HCT116 (cell line): Measurements from ENCODE around the gene ICA1. TPM values are rescaled to one million over a fixed set of nuclear protein-coding genes. Genes with fewer than 3 reads are reported as not detected.

ENCODE experiments used
- ATAC-seq: fragments of 200-7000 bp; cut with Tn5 transposase; 2 replicates; pipeline ENCODE4 v1.9.1; 2020; ENCODE audit warnings: mild to moderate bottlenecking, moderate library complexity
- BruUV-seq: library from RNA; stranded (reverse); fragments of 400-500 nt; replicated peaks from 2 replicates; lab custom pipeline; 2021; lab: Mats Ljungman, UMichigan
- CTCF ChIA-PET: fragments of 300-600 bp; sonication (Branson Sonifier 250); formaldehyde crosslinking; loops from one replicate; lab custom pipeline; 2021; ENCODE audit warnings: antibody characterized with exemption; lab: Charles Lee
- POLR2A ChIA-PET: fragments of 300-600, 350-600 bp; sonication (Branson Sonifier 250); formaldehyde crosslinking; loops from one replicate; lab custom pipeline; 2021; ENCODE audit warnings: antibody characterized with exemption; lab: Charles Lee
- RAD21 ChIA-PET, 2 experiments: fragments of 300-600 bp; sonication (Branson Sonifier 250); formaldehyde crosslinking; loops; one replicate each; lab custom pipeline; 2023; ENCODE audit warnings: low total read pairs in 2 of 2; ENCODE audit not compliant: uncharacterized antibody in 2 of 2, unreplicated experiment in 2 of 2, low non-redundant PET in 1 of 2; lab: Charles Lee
- DNase-seq: peaks from one replicate; pipeline ENCODE4 v3.0.0-alpha.2; 2010; ENCODE audit warnings: low read depth, low spot score
- H2AFZ ChIP-seq: fragments of 200-600 bp; shearing (Covaris generic), sonication (generic); 2 replicates; pipeline ENCODE4 v1.6.1; 2017; ENCODE audit warnings: low read depth, mixed run types, mixed read lengths, antibody characterized with exemption, low read length; ENCODE audit not compliant: poor library complexity, severe bottlenecking
- H3K27ac ChIP-seq: 2 replicates; pipeline ENCODE4 v1.5.1; 2012; ENCODE audit warnings: low read depth, low read length
- H3K27me3 ChIP-seq: fragments of 200-600 bp; sonication (generic); 2 replicates; pipeline ENCODE4 v1.6.1; 2016; ENCODE audit warnings: mixed run types, low read length, mixed read lengths; ENCODE audit not compliant: insufficient read depth
- H3K36me3 ChIP-seq, 2 experiments: fragments of 200-500 bp in 1 of 2; fragments of 200-600 bp in 1 of 2; sonication (Bioruptor generic) in 1 of 2; sonication (generic) in 1 of 2; 2 replicates each; pipeline versions ENCODE4 v1.5.1 to v1.6.1; 2014 to 2016; ENCODE audit warnings: low read length in 2 of 2, inconsistent platforms in 1 of 2, mixed read lengths in 1 of 2, mixed run types in 1 of 2; ENCODE audit not compliant: insufficient read depth in 2 of 2, control insufficient read depth in 1 of 2
- H3K4me1 ChIP-seq, 2 experiments: fragments of 200-600 bp in 1 of 2; sonication (generic) in 1 of 2; 2 replicates each; pipeline versions ENCODE4 v1.5.1 to v1.6.1; 2012 to 2017; ENCODE audit warnings: low read length in 2 of 2, inconsistent platforms in 1 of 2, mild to moderate bottlenecking in 1 of 2, mixed read lengths in 1 of 2, mixed run types in 1 of 2, moderate library complexity in 1 of 2; ENCODE audit not compliant: insufficient read depth in 2 of 2, control insufficient read depth in 1 of 2
- H3K4me2 ChIP-seq: fragments of 200-600 bp; sonication (generic); 2 replicates; pipeline ENCODE4 v1.6.1; 2017; ENCODE audit warnings: mixed run types, low read length, mixed read lengths
- H3K4me3 ChIP-seq, 2 experiments: fragments of 200-600 bp in 1 of 2; sonication (generic) in 1 of 2; replicated peaks in 1 of 2; 2 replicates each; pipeline ENCODE4 v1.5.1; 2011 to 2016; ENCODE audit warnings: low read length in 2 of 2, control low read depth in 1 of 2, low read depth in 1 of 2, mild to moderate bottlenecking in 1 of 2, mixed read lengths in 1 of 2, mixed run types in 1 of 2
- H3K79me2 ChIP-seq: fragments of 200-600 bp; sonication (generic); 2 replicates; pipeline ENCODE4 v1.6.1; 2017; ENCODE audit warnings: mild to moderate bottlenecking, mixed run types, low read length, moderate library complexity, mixed read lengths; ENCODE audit not compliant: insufficient read depth
- H3K9ac ChIP-seq: fragments of 200-600 bp; sonication (generic); 2 replicates; pipeline ENCODE4 v1.6.1; 2016; ENCODE audit warnings: low read length, mixed read lengths
- H3K9me2 ChIP-seq: fragments of 200-600 bp; sonication (generic), shearing (Covaris generic); 2 replicates; pipeline ENCODE4 v1.6.1; 2017; ENCODE audit warnings: mixed run types, mild to moderate bottlenecking, moderate library complexity; ENCODE audit not compliant: insufficient read depth
- H3K9me3 ChIP-seq, 2 experiments: fragments of 200-500 bp in 1 of 2; fragments of 200-600 bp in 1 of 2; sonication (Bioruptor generic) in 1 of 2; sonication (generic) in 1 of 2; 2 replicates each; pipeline ENCODE4 v1.6.1; 2014 to 2017; ENCODE audit warnings: low read length in 2 of 2, mixed read lengths in 2 of 2, inconsistent platforms in 1 of 2, low read depth in 1 of 2, mild to moderate bottlenecking in 1 of 2, mixed run types in 1 of 2, moderate library complexity in 1 of 2; ENCODE audit not compliant: control insufficient read depth in 1 of 2, insufficient read depth in 1 of 2
- H4K20me1 ChIP-seq: fragments of 200-600 bp; sonication (generic), shearing (Covaris generic); 2 replicates; pipeline ENCODE4 v1.6.1; 2017; ENCODE audit warnings: mixed run types, mild to moderate bottlenecking, moderate library complexity; ENCODE audit not compliant: insufficient read depth
- ATF3 ChIP-seq: IDR thresholded peaks from 2 replicates; pipeline ENCODE4 v1.6.1; 2012
- CBX3 ChIP-seq: IDR thresholded peaks from 2 replicates; pipeline ENCODE4 v1.6.1; 2012; ENCODE audit warnings: low read depth
- CEBPB ChIP-seq: IDR thresholded peaks from 2 replicates; pipeline ENCODE4 v1.6.1; 2012; ENCODE audit warnings: low read depth
- CTCF ChIP-seq, 3 experiments: fragments of 200-600 bp in 1 of 3; sonication (generic) in 1 of 3; IDR thresholded peaks in 2 of 3; conservative IDR thresholded peaks in 1 of 3; 2 replicates each; pipeline ENCODE4 v1.5.1; 2012 to 2017; ENCODE audit warnings: low read depth in 2 of 3, low read length in 2 of 3, antibody characterized with exemption in 1 of 3, borderline replicate concordance in 1 of 3, control low read depth in 1 of 3, mild to moderate bottlenecking in 1 of 3, mixed read lengths in 1 of 3, mixed run types in 1 of 3, moderate library complexity in 1 of 3; ENCODE audit not compliant: insufficient read depth in 1 of 3
- EGR1 ChIP-seq: IDR thresholded peaks from 2 replicates; pipeline ENCODE4 v1.6.1; 2012; ENCODE audit warnings: low read depth
- ELF1 ChIP-seq: IDR thresholded peaks from 2 replicates; pipeline ENCODE4 v1.6.1; 2012; ENCODE audit warnings: low read depth, borderline replicate concordance
- EZH2phosphoT487 ChIP-seq: fragments of 200-600 bp; IDR thresholded peaks from 2 replicates; pipeline ENCODE4 v1.6.1; 2018; ENCODE audit warnings: antibody characterized with exemption, borderline replicate concordance
- FOSL1 ChIP-seq: IDR thresholded peaks from 2 replicates; pipeline ENCODE4 v1.6.1; 2012; ENCODE audit warnings: low read depth
- JUND ChIP-seq: IDR thresholded peaks from 2 replicates; pipeline ENCODE4 v1.6.1; 2012
- MAX ChIP-seq: IDR thresholded peaks from 2 replicates; pipeline ENCODE4 v1.6.1; 2012
- POLR2AphosphoS5 ChIP-seq: IDR thresholded peaks from 2 replicates; pipeline ENCODE4 v1.6.1; 2011; ENCODE audit warnings: mild to moderate bottlenecking, low read depth, low read length, moderate library complexity
- RAD21 ChIP-seq: IDR thresholded peaks from 2 replicates; pipeline ENCODE4 v1.6.1; 2012; ENCODE audit warnings: low read depth, mild to moderate bottlenecking
- REST ChIP-seq: IDR thresholded peaks from 2 replicates; pipeline ENCODE4 v1.6.1; 2012; ENCODE audit warnings: low read depth
- SP1 ChIP-seq: IDR thresholded peaks from 2 replicates; pipeline ENCODE4 v1.6.1; 2012; ENCODE audit warnings: low read depth
- SRF ChIP-seq: IDR thresholded peaks from 2 replicates; pipeline ENCODE4 v1.6.1; 2012; ENCODE audit warnings: low read depth
- TCF7L2 ChIP-seq: IDR thresholded peaks from 2 replicates; pipeline ENCODE4 v1.7.0; 2011; ENCODE audit warnings: borderline replicate concordance, inconsistent platforms; ENCODE audit not compliant: insufficient read depth, insufficient read length; ENCODE audit errors: extremely low read depth
- ZFX ChIP-seq: fragments of 450-650 bp; IDR thresholded peaks from 2 replicates; pipeline ENCODE4 v1.6.1; 2017
- intact Hi-C: fragments of 100-400 bp; cut with micrococcal nuclease; formaldehyde crosslinking; loops from 2 replicates; pipeline ENCODE4 v1.10.0; 2022
- total RNA-seq: library from RNA; stranded (reverse); gene quantifications from one replicate; pipeline ENCODE4 v1.2.1, GENCODE V29; 2021; ENCODE audit not compliant: unreplicated experiment

Gene ICA1
- total RNA-seq, 1 experiment from 2014 or later, result 16.4 TPM

GRCh38 chr7:8176370-8177081 is 85.4 kb downstream of the ICA1 start:
- H3K9ac ChIP-seq, result no peak overlapping the region
- H3K27ac ChIP-seq, result no peak overlapping the region
- DNase-seq (no peak), ATAC-seq (no peak)
- H3K4me2 ChIP-seq, result no peak overlapping the region
- no peaks in the 10 kb centered on the region for H3K4me1 ChIP-seq
- H3K27me3 ChIP-seq, result no peaks in the 10 kb centered on the region
- no TSS peak for BruUV-seq
- ChIA-PET CTCF (no interaction called here), POLR2A (no interaction called here), RAD21 (no interaction called here)
- H3K36me3 ChIP-seq, result no peaks in the 10 kb centered on the region
- H3K79me2 ChIP-seq, result no peaks in the 10 kb centered on the region
- H3K9me3 ChIP-seq, result no peaks in the 10 kb centered on the region
- no peaks in the 10 kb centered on the region for H4K20me1 ChIP-seq
- H3K4me3 ChIP-seq, result no peak overlapping the region
- no peak overlapping the region for H2AFZ ChIP-seq
- TF ChIP-seq EGR1 (no peak), RAD21 (no peak), FOSL1 (no peak), POLR2AphosphoS5 (no peak), ZFX (no peak), SRF (no peak), SP1 (no peak), ELF1 (no peak), CTCF (IDR thresholded peaks at IDR 0.05 in 2 of 3, conservative IDR thresholded peaks at IDR 0.05 in 1 of 3; ENCODE audit: borderline replicate concordance in 1 of 3, insufficient read depth in 1 of 3, low read depth in 2 of 3, low read length in 2 of 3) (no peak), EZH2phosphoT487 (no peak), JUND (no peak), TCF7L2 (no peak), CBX3 (no peak), ATF3 (no peak), CEBPB (no peak), REST (no peak), MAX (no peak)
- TF ChIP-seq, all 23 proteins: peak for 0
- H3K9me2 ChIP-seq, result no peaks in the 10 kb centered on the region
- intact Hi-C loops, result no loop called here
